ENCODE data around the gene C20orf96. TPM values are rescaled to one million over a fixed set of nuclear protein-coding genes. Genes with fewer than 3 reads are reported as not detected.

The C20orf96 gene
- total RNA-seq, 1 donor, result 2.2 TPM

GRCh38 chr20:270517-270916 is 20.0 kb downstream of the C20orf96 start:
- Histone ChIP-seq H3K79me2 (ENCODE audit: insufficient read depth, low read length) (no peaks in the 10 kb centered on the region), H3K27ac (ENCODE audit: low read depth, low read length) (no peak overlapping the region), H2AFZ (ENCODE audit: low read length) (no peak overlapping the region), H3K4me3 (ENCODE audit: insufficient read depth, low read length) (no peak overlapping the region), H4K20me1 (ENCODE audit: insufficient read depth, low read length) (no peaks in the 10 kb centered on the region), H3K9me3 (ENCODE audit: low read depth, low read length) (no peaks in the 10 kb centered on the region), H3K36me3 (ENCODE audit: insufficient read depth, low read length) (no peaks in the 10 kb centered on the region), H3K4me2 (ENCODE audit: insufficient read depth, low read length) (no peak overlapping the region), H3K27me3 (ENCODE audit: insufficient read depth, low read length) (peaks cover 5% of the 10 kb centered on the region), H3K4me1 (ENCODE audit: insufficient read depth, low read length) (peaks cover 5% of the 10 kb centered on the region)
- DNase-seq (ENCODE audit: insufficient read length, low spot score, missing footprints), result no peak
- TF ChIP-seq CTCF (IDR thresholded peaks at IDR 0.05; ENCODE audit: extremely low read depth, low read depth, low read length), result no peak

GRCh38 chr20:266596-267562 is 23.7 kb downstream of the C20orf96 start:
- peak overlapping the region; percentile 99 for H2AFZ ChIP-seq (ENCODE audit: low read length)
- H3K9me3 ChIP-seq (ENCODE audit: low read depth, low read length), result no peaks in the 10 kb centered on the region
- H3K27ac ChIP-seq (ENCODE audit: low read depth, low read length), result no peak overlapping the region
- H3K4me3 ChIP-seq (ENCODE audit: insufficient read depth, low read length), result peak overlapping the region; percentile 73
- H3K79me2 ChIP-seq (ENCODE audit: insufficient read depth, low read length), result no peaks in the 10 kb centered on the region
- peak overlapping the region; percentile 99 for H3K4me2 ChIP-seq (ENCODE audit: insufficient read depth, low read length)
- H3K4me1 ChIP-seq (ENCODE audit: insufficient read depth, low read length), result peaks cover 5% of the 10 kb centered on the region
- H3K27me3 ChIP-seq (ENCODE audit: insufficient read depth, low read length), result peaks cover 12% of the 10 kb centered on the region
- peak; percentile 96 for DNase-seq (ENCODE audit: insufficient read length, low spot score, missing footprints)
- no peaks in the 10 kb centered on the region for H4K20me1 ChIP-seq (ENCODE audit: insufficient read depth, low read length)
- peak; percentile 81 for TF ChIP-seq CTCF (IDR thresholded peaks at IDR 0.05; ENCODE audit: extremely low read depth, low read depth, low read length)
- H3K36me3 ChIP-seq (ENCODE audit: insufficient read depth, low read length), result no peaks in the 10 kb centered on the region

GRCh38 chr20:263701-264100 is 26.8 kb downstream of the C20orf96 start:
- H3K27ac ChIP-seq (ENCODE audit: low read depth, low read length), result no peak overlapping the region
- H3K4me2 ChIP-seq (ENCODE audit: insufficient read depth, low read length), result no peak overlapping the region
- H3K4me3 ChIP-seq (ENCODE audit: insufficient read depth, low read length), result no peak overlapping the region
- no peaks in the 10 kb centered on the region for H3K36me3 ChIP-seq (ENCODE audit: insufficient read depth, low read length)
- H3K4me1 ChIP-seq (ENCODE audit: insufficient read depth, low read length), result peaks cover 5% of the 10 kb centered on the region
- no peak overlapping the region for H2AFZ ChIP-seq (ENCODE audit: low read length)
- no peaks in the 10 kb centered on the region for H4K20me1 ChIP-seq (ENCODE audit: insufficient read depth, low read length)
- peaks cover 12% of the 10 kb centered on the region for H3K27me3 ChIP-seq (ENCODE audit: insufficient read depth, low read length)
- H3K9me3 ChIP-seq (ENCODE audit: low read depth, low read length), result no peaks in the 10 kb centered on the region
- DNase-seq (ENCODE audit: insufficient read length, low spot score, missing footprints), result no peak
- no peak for TF ChIP-seq CTCF (IDR thresholded peaks at IDR 0.05; ENCODE audit: extremely low read depth, low read depth, low read length)
- H3K79me2 ChIP-seq (ENCODE audit: insufficient read depth, low read length), result no peaks in the 10 kb centered on the region

GRCh38 chr20:259981-260380 is 30.6 kb downstream of the C20orf96 start:
- no peak overlapping the region for H2AFZ ChIP-seq (ENCODE audit: low read length)
- no peak for TF ChIP-seq CTCF (IDR thresholded peaks at IDR 0.05; ENCODE audit: extremely low read depth, low read depth, low read length)
- no peaks in the 10 kb centered on the region for H3K79me2 ChIP-seq (ENCODE audit: insufficient read depth, low read length)
- no peak overlapping the region for H3K4me3 ChIP-seq (ENCODE audit: insufficient read depth, low read length)
- no peak overlapping the region for H3K27ac ChIP-seq (ENCODE audit: low read depth, low read length)
- H3K4me2 ChIP-seq (ENCODE audit: insufficient read depth, low read length), result no peak overlapping the region
- H3K27me3 ChIP-seq (ENCODE audit: insufficient read depth, low read length), result peaks cover 15% of the 10 kb centered on the region
- no peaks in the 10 kb centered on the region for H4K20me1 ChIP-seq (ENCODE audit: insufficient read depth, low read length)
- H3K4me1 ChIP-seq (ENCODE audit: insufficient read depth, low read length), result no peaks in the 10 kb centered on the region
- H3K36me3 ChIP-seq (ENCODE audit: insufficient read depth, low read length), result no peaks in the 10 kb centered on the region
- no peak for DNase-seq (ENCODE audit: insufficient read length, low spot score, missing footprints)
- H3K9me3 ChIP-seq (ENCODE audit: low read depth, low read length), result no peaks in the 10 kb centered on the region

All from osteoblast (primary cell).